Measurements from ENCODE around the gene TENM3. TPM values are rescaled to one million over a fixed set of nuclear protein-coding genes. Genes with fewer than 3 reads are reported as not detected.

The TENM3 gene
- total RNA-seq, 1 donor from 2014 or later: 40.4 TPM

- TF ChIP-seq, protein P1, sequence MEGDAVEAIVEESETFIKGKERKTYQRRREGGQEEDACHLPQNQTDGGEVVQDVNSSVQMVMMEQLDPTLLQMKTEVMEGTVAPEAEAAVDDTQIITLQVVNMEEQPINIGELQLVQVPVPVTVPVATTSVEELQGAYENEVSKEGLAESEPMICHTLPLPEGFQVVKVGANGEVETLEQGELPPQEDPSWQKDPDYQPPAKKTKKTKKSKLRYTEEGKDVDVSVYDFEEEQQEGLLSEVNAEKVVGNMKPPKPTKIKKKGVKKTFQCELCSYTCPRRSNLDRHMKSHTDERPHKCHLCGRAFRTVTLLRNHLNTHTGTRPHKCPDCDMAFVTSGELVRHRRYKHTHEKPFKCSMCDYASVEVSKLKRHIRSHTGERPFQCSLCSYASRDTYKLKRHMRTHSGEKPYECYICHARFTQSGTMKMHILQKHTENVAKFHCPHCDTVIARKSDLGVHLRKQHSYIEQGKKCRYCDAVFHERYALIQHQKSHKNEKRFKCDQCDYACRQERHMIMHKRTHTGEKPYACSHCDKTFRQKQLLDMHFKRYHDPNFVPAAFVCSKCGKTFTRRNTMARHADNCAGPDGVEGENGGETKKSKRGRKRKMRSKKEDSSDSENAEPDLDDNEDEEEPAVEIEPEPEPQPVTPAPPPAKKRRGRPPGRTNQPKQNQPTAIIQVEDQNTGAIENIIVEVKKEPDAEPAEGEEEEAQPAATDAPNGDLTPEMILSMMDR (IDR thresholded peaks at IDR 0.05; ENCODE audit: unreplicated experiment): no peak
- Mint-ChIP-seq H3K27ac (no peak overlapping the region), H3K9me3 (ENCODE audit: low read depth) (no peaks in the 10 kb centered on the region), H3K36me3 (ENCODE audit: insufficient read depth) (no peaks in the 10 kb centered on the region), H3K4me1 (ENCODE audit: low read depth) (no peaks in the 10 kb centered on the region), H3K27me3 (peaks cover 17% of the 10 kb centered on the region), H3K4me3 (ENCODE audit: low read depth) (no peak overlapping the region)
- no peak for DNase-seq (ENCODE audit: low spot score, unreplicated experiment)
Observed at GRCh38 chr4:182825003-182825402, 581.8 kb downstream of the TENM3 start.

GRCh38 chr4:182825786-182826185, 582.6 kb downstream of the TENM3 start:
- H3K4me1 Mint-ChIP-seq (ENCODE audit: low read depth): peaks cover 5% of the 10 kb centered on the region
- H3K4me3 Mint-ChIP-seq (ENCODE audit: low read depth): no peak overlapping the region
- no peaks in the 10 kb centered on the region for H3K36me3 Mint-ChIP-seq (ENCODE audit: insufficient read depth)
- peaks cover 22% of the 10 kb centered on the region for H3K27me3 Mint-ChIP-seq
- H3K9me3 Mint-ChIP-seq (ENCODE audit: low read depth): no peaks in the 10 kb centered on the region
- TF ChIP-seq, protein P1 (IDR thresholded peaks at IDR 0.05; ENCODE audit: unreplicated experiment): no peak
- no peak for DNase-seq (ENCODE audit: low spot score, unreplicated experiment)
- peak overlapping the region; percentile 43 for H3K27ac Mint-ChIP-seq

GRCh38 chr4:182826391-182826790, 583.2 kb downstream of the TENM3 start:
- H3K27ac Mint-ChIP-seq: no peak overlapping the region
- DNase-seq (ENCODE audit: low spot score, unreplicated experiment): no peak
- TF ChIP-seq, protein P1 (IDR thresholded peaks at IDR 0.05; ENCODE audit: unreplicated experiment): no peak
- no peaks in the 10 kb centered on the region for H3K9me3 Mint-ChIP-seq (ENCODE audit: low read depth)
- H3K36me3 Mint-ChIP-seq (ENCODE audit: insufficient read depth): no peaks in the 10 kb centered on the region
- no peak overlapping the region for H3K4me3 Mint-ChIP-seq (ENCODE audit: low read depth)
- peaks cover 25% of the 10 kb centered on the region for H3K27me3 Mint-ChIP-seq
- peaks cover 5% of the 10 kb centered on the region for H3K4me1 Mint-ChIP-seq (ENCODE audit: low read depth)

- Mint-ChIP-seq H3K27ac (no peak overlapping the region), H3K4me1 (ENCODE audit: low read depth) (peaks cover 5% of the 10 kb centered on the region)
Observed at GRCh38 chr4:182827166-182827565, 584.0 kb downstream of the TENM3 start.

DNA sequence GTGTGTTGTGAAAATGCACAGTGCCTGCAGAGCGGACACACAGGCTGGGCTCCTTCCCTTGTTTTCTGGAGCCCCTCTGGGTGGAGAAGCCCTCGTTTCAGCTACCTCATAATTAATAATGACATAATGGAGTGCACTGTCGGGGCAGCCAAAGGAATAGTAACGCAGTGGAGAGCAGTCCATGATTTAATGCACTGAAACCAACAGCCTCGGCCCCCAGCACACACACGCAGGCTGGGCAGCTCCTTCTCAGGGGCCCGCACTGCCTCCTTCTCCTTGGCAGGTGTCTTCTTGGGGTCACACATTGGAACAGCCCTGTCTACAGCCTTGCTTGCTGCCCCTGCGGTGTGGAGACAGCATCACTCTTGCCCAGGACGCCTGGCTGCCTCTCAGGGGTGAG, 584.8 kb downstream of the TENM3 start:
- Mint-ChIP-seq H3K4me1 (ENCODE audit: low read depth) (peaks cover 5% of the 10 kb centered on the region), H3K36me3 (ENCODE audit: insufficient read depth) (no peaks in the 10 kb centered on the region), H3K9me3 (ENCODE audit: low read depth) (peaks cover 3% of the 10 kb centered on the region), H3K27ac (no peak overlapping the region), H3K4me3 (ENCODE audit: low read depth) (no peak overlapping the region), H3K27me3 (peaks cover 25% of the 10 kb centered on the region)
- DNase-seq (ENCODE audit: low spot score, unreplicated experiment): no peak
- TF ChIP-seq, protein P1 (IDR thresholded peaks at IDR 0.05; ENCODE audit: unreplicated experiment): no peak

More at GRCh38 chr4:182827166-182827565, 584.0 kb downstream of the TENM3 start:
- no peak overlapping the region for H3K4me3 Mint-ChIP-seq (ENCODE audit: low read depth)
- TF ChIP-seq, protein P1 (IDR thresholded peaks at IDR 0.05; ENCODE audit: unreplicated experiment): no peak
- peaks cover 25% of the 10 kb centered on the region for H3K27me3 Mint-ChIP-seq
- no peaks in the 10 kb centered on the region for H3K9me3 Mint-ChIP-seq (ENCODE audit: low read depth)
- no peak for DNase-seq (ENCODE audit: low spot score, unreplicated experiment)
- no peaks in the 10 kb centered on the region for H3K36me3 Mint-ChIP-seq (ENCODE audit: insufficient read depth)

Data from progenitor cell of endocrine pancreas (in vitro differentiated cells).